Measurements from ENCODE around the gene UNKL.

DNA sequence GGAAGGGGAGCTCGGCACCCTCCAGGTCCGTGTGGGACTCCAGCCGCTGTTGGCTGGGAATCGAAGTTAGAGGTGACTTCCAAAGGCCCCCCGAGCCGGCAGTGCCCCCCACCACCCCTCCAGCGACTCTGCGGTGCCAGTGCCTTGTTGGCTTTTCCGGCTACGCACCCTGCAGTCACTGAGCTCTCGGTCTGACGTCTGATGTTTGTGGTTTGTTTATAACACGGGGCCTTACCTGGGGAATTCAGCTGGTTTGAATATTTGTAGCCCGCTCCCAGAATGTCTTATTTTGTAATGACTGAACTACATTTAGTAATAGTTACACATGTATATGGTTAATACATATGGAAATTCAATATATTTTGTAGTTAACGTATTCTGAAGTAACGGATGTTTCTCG lies 88.1 kb downstream of the UNKL start:
- TF ChIP-seq POLR2AphosphoS5 (IDR thresholded peaks at IDR 0.05; ENCODE audit: low read depth, low read length) (no peak), POLR2A (IDR thresholded peaks at IDR 0.05; ENCODE audit: low read depth, low read length) (no peak; the same call in 1 of the 2 replicates), TAF1 (IDR thresholded peaks at IDR 0.05; ENCODE audit: low read depth, low read length) (no peak)
